H1 (cell line): ENCODE data around the gene COQ10B. TPM values are rescaled to one million over a fixed set of nuclear protein-coding genes. Genes with fewer than 3 reads are reported as not detected.

Experiments
- CTCF ChIA-PET: fragments of 300-600 bp; sonication (Branson Sonifier 250); formaldehyde crosslinking; loops from one replicate; lab custom pipeline; 2021; ENCODE audit not compliant: partially characterized antibody; lab: Charles Lee
- POLR2A ChIA-PET: fragments of 300-600 bp; sonication (Branson Sonifier 250); formaldehyde crosslinking; loops from one replicate; lab custom pipeline; 2021; ENCODE audit warnings: inconsistent platforms; ENCODE audit not compliant: partially characterized antibody; lab: Charles Lee
- DNase-seq, 2 experiments: peaks; one replicate each; pipeline versions ENCODE4 v3.0.0 to v3.0.0-alpha.2; 2010 to 2022; ENCODE audit warnings: low spot score in 2 of 2, low read depth in 1 of 2, mixed read lengths in 1 of 2
- FAIRE-seq: peaks from 2 replicates; lab custom pipeline; 2011; peaks lifted over from hg19 to GRCh38; lab: Jason Lieb, UNC
- H2AFZ ChIP-seq: 2 replicates; pipeline ENCODE4 v1.8.1; 2012; ENCODE audit warnings: low read length, inconsistent platforms
- H2AK5ac ChIP-seq: 2 replicates; pipeline ENCODE4 v1.6.1; 2013; ENCODE audit warnings: low read depth, low read length
- H2BK120ac ChIP-seq: replicated peaks from 2 replicates; pipeline ENCODE3; 2013; ENCODE audit warnings: low read depth, low read length, inconsistent platforms
- H2BK12ac ChIP-seq: 2 replicates; pipeline ENCODE4 v1.6.1; 2013; ENCODE audit warnings: low read depth, low read length
- H2BK15ac ChIP-seq: 2 replicates; pipeline ENCODE4 v1.6.1; 2013; ENCODE audit warnings: low read length
- H2BK20ac ChIP-seq: 2 replicates; pipeline ENCODE4 v1.6.1; 2013; ENCODE audit warnings: low read length
- H2BK5ac ChIP-seq: 2 replicates; pipeline ENCODE4 v1.6.1; 2013; ENCODE audit warnings: low read depth, low read length
- H3K14ac ChIP-seq: 2 replicates; pipeline ENCODE4 v1.6.1; 2013; ENCODE audit warnings: inconsistent platforms; ENCODE audit not compliant: insufficient read length
- H3K18ac ChIP-seq: 2 replicates; pipeline ENCODE4 v1.6.1; 2013; ENCODE audit warnings: low read length; ENCODE audit errors: extremely low read depth
- H3K23ac ChIP-seq: 2 replicates; pipeline ENCODE4 v1.6.1; 2013; ENCODE audit warnings: inconsistent platforms; ENCODE audit not compliant: insufficient read length
- H3K23me2 ChIP-seq: 2 replicates; pipeline ENCODE4 v1.6.1; 2013; ENCODE audit warnings: low read depth, low read length
- H3K27ac ChIP-seq: 2 replicates; pipeline ENCODE4 v1.6.1; 2011; ENCODE audit warnings: low read depth, low read length, inconsistent platforms
- H3K27me3 ChIP-seq, 4 experiments: replicated peaks in 1 of 4; 1 replicate in 1 of 4; 2 replicates in 3 of 4; pipeline versions ENCODE4 v1.6.1 to v1.8.1; 2011 to 2013; ENCODE audit warnings: low read length in 3 of 4, mild to moderate bottlenecking in 3 of 4, inconsistent platforms in 2 of 4, mixed read lengths in 2 of 4, moderate library complexity in 1 of 4; ENCODE audit not compliant: control insufficient read depth in 3 of 4, insufficient read depth in 3 of 4; ENCODE audit errors: extremely low read depth in 1 of 4
- H3K36me3 ChIP-seq, 4 experiments: 2 replicates each; pipeline versions ENCODE4 v1.6.1 to v1.8.1; 2011 to 2013; ENCODE audit warnings: mild to moderate bottlenecking in 4 of 4, low read length in 3 of 4, moderate library complexity in 2 of 4, control low read depth in 1 of 4, inconsistent platforms in 1 of 4; ENCODE audit not compliant: insufficient read depth in 4 of 4, control insufficient read depth in 2 of 4
- H3K4ac ChIP-seq: replicated peaks from 2 replicates; pipeline ENCODE3; 2013; ENCODE audit warnings: low read length, low read depth, mixed read lengths, inconsistent platforms; ENCODE audit not compliant: insufficient read length
- H3K4me1 ChIP-seq, 4 experiments: replicated peaks in 1 of 4; 1 replicate in 1 of 4; 2 replicates in 3 of 4; pipeline versions ENCODE4 v1.6.1 to v1.8.1; 2011 to 2013; ENCODE audit warnings: low read length in 3 of 4, inconsistent platforms in 2 of 4, mixed read lengths in 1 of 4; ENCODE audit not compliant: insufficient read depth in 4 of 4, control insufficient read depth in 3 of 4
- H3K4me2 ChIP-seq, 2 experiments: 2 replicates each; pipeline versions ENCODE4 v1.6.1 to v1.8.1; 2011 to 2013; ENCODE audit warnings: low read depth in 2 of 2, low read length in 2 of 2, control low read depth in 1 of 2, inconsistent platforms in 1 of 2, mild to moderate bottlenecking in 1 of 2; ENCODE audit not compliant: insufficient read depth in 1 of 2
- H3K4me3 ChIP-seq, 4 experiments: fragments of 200-600, 300-600 bp in 1 of 4; sonication (generic), shearing (Covaris generic), sonication (Bioruptor Twin) in 1 of 4; 2 replicates each; pipeline versions ENCODE4 v1.5.1 to v1.8.1; 2011 to 2016; ENCODE audit warnings: low read length in 4 of 4, low read depth in 3 of 4, control low read depth in 2 of 4, inconsistent platforms in 2 of 4, mild to moderate bottlenecking in 2 of 4, mixed read lengths in 1 of 4, moderate library complexity in 1 of 4; ENCODE audit not compliant: insufficient read depth in 2 of 4; ENCODE audit errors: extremely low read depth in 1 of 4
- H3K56ac ChIP-seq: replicated peaks from 2 replicates; pipeline ENCODE3; 2013; ENCODE audit warnings: low read depth, mild to moderate bottlenecking, mixed read lengths, low read length, inconsistent platforms; ENCODE audit not compliant: insufficient read length
- H3K79me1 ChIP-seq: 2 replicates; pipeline ENCODE4 v1.6.1; 2013; ENCODE audit warnings: low read depth, low read length, control low read depth
- H3K79me2 ChIP-seq, 2 experiments: 2 replicates each; pipeline versions ENCODE4 v1.6.1 to v1.8.1; 2012 to 2013; ENCODE audit warnings: low read length in 2 of 2, mild to moderate bottlenecking in 2 of 2, inconsistent platforms in 1 of 2; ENCODE audit not compliant: insufficient read depth in 2 of 2, control insufficient read depth in 1 of 2
- H3K9ac ChIP-seq, 4 experiments: replicated peaks in 1 of 4; 1 replicate in 1 of 4; 2 replicates in 3 of 4; pipeline versions ENCODE4 v1.6.1 to v1.8.1; 2011 to 2013; ENCODE audit warnings: low read depth in 3 of 4, low read length in 3 of 4, control low read depth in 2 of 4, mild to moderate bottlenecking in 2 of 4, moderate library complexity in 2 of 4, inconsistent platforms in 1 of 4; ENCODE audit errors: extremely low read depth in 1 of 4
- H3K9me3 ChIP-seq, 2 experiments: 2 replicates each; pipeline versions ENCODE4 v1.6.1 to v1.8.1; 2012 to 2013; ENCODE audit warnings: mild to moderate bottlenecking in 2 of 2, moderate library complexity in 2 of 2, control low read depth in 1 of 2, inconsistent platforms in 1 of 2, low read depth in 1 of 2, low read length in 1 of 2, mixed read lengths in 1 of 2; ENCODE audit not compliant: insufficient read depth in 2 of 2
- H4K20me1 ChIP-seq, 2 experiments: replicated peaks in 1 of 2; 2 replicates each; pipeline versions ENCODE3 to v1.8.1; 2011 to 2013; ENCODE audit warnings: inconsistent platforms in 2 of 2, low read length in 2 of 2, mild to moderate bottlenecking in 1 of 2; ENCODE audit not compliant: insufficient read depth in 2 of 2, control insufficient read depth in 1 of 2
- H4K5ac ChIP-seq: 2 replicates; pipeline ENCODE4 v1.6.1; 2013; ENCODE audit warnings: low read length, low read depth, mixed read lengths, inconsistent platforms; ENCODE audit not compliant: insufficient read length
- H4K8ac ChIP-seq: 2 replicates; pipeline ENCODE4 v1.8.0; 2013; ENCODE audit warnings: mild to moderate bottlenecking, moderate library complexity, low read length, inconsistent platforms; ENCODE audit not compliant: insufficient read depth; ENCODE audit errors: extremely low read depth
- H4K91ac ChIP-seq: replicated peaks from 2 replicates; pipeline ENCODE3; 2013; ENCODE audit warnings: low read length, mixed read lengths, inconsistent platforms; ENCODE audit not compliant: insufficient read length
- CBX8 ChIP-seq: fragments of 300-800, 300-1000 bp; sonication (generic); IDR thresholded peaks from 2 replicates; pipeline ENCODE4 v1.7.1; 2016; ENCODE audit warnings: low read depth, low read length, borderline replicate concordance
- NRF1 ChIP-seq: IDR thresholded peaks from 2 replicates; pipeline ENCODE4 v1.6.1; 2011; ENCODE audit warnings: mild to moderate bottlenecking, low read depth, low read length, improper control_type of control experiment
- TBP ChIP-seq: IDR thresholded peaks from 2 replicates; pipeline ENCODE4 v1.6.1; 2011; ENCODE audit warnings: low read depth, low read length, improper control_type of control experiment
- WGBS, 2 experiments: shearing (Covaris generic) in 1 of 2; methylation state at CpG; one replicate each; pipeline versions ENCODE4 v1.1.6 to v1.1.7; 2013 to 2015; ENCODE audit warnings: low lambda C conversion rate in 2 of 2, mixed read lengths in 2 of 2, inconsistent platforms in 1 of 2, low coverage in 1 of 2, missing lambda C conversion rate in 1 of 2; ENCODE audit not compliant: insufficient replicate concordance in 2 of 2, insufficient coverage in 1 of 2, insufficient read length in 1 of 2; ENCODE audit errors: extremely low coverage in 1 of 2, missing lambda C conversion rate in 1 of 2; 5-methylcytosine and 5-hydroxymethylcytosine counted together
- polyA plus RNA-seq, 7 experiments: library from polyadenylated mRNA; depleted of rRNA in 3 of 7; stranded (reverse) in 5 of 7; unstranded in 2 of 7; fragments of >200 nt in 5 of 7; fragments of 200-250 nt in 2 of 7; gene quantifications; 1 replicate in 5 of 7; 2 replicates in 1 of 7; 4 replicates in 1 of 7; pipeline versions ENCODE4 v1.2.1 to v1.2.3, GENCODE V29; 2011 to 2013; ENCODE audit warnings: missing spikeins in 2 of 7, mixed read lengths in 2 of 7
- total RNA-seq: library from RNA; stranded (reverse); fragmentation: NEBNext Ultra II Directional; extraction: Animal tissue kit (Norgen Biotek cat#: 25700); gene quantifications from 2 replicates; pipeline ENCODE4 v1.2.1, GENCODE V29; 2021
- TF ChIP-seq, protein P1 (sequence below), 3 experiments: IDR thresholded peaks; 1 replicate in 2 of 3; 2 replicates in 1 of 3; pipeline versions ENCODE4 v1.5.1 to v1.6.1; 2011; ENCODE audit warnings: low read length in 3 of 3, mild to moderate bottlenecking in 3 of 3, inconsistent platforms in 2 of 3, low read depth in 1 of 3, moderate library complexity in 1 of 3; ENCODE audit not compliant: insufficient read depth in 1 of 3; ENCODE audit errors: control extremely low read depth in 1 of 3

Gene COQ10B
- total and polyA plus RNA-seq, 2 of the 8 experiments (the other 6 are each of a cell fraction or from before 2014, with no cell fraction given) = 1.9 to 17.3 TPM

GRCh38 chr2:197480165-197481036 is 27.0 kb downstream of the COQ10B start:
- H3K14ac ChIP-seq = no peak overlapping the region
- no peaks in the 10 kb centered on the region for H3K27me3 ChIP-seq
- no peak for DNase-seq
- H2AFZ ChIP-seq = no peak overlapping the region
- no peak overlapping the region for H2BK15ac ChIP-seq
- WGBS, 2 experiments = 88% methylated on average over 9 of the region's 9 CpGs; no CpG with 5 or more reads in 1 of the 2 experiments
- no peaks in the 10 kb centered on the region for H3K79me2 ChIP-seq
- POLR2A ChIA-PET = interaction anchor here (0.6 to 6.3 kb wide), 6 partner anchors 9 to 45 kb away, joined by 3 to 37 read pairs (median 6); partner anchors contain the start of genes HSPD1, HSPE1 and SF3B1
- no peak overlapping the region for H2BK12ac ChIP-seq
- H2BK120ac ChIP-seq = no peak overlapping the region
- no peak overlapping the region for H3K4ac ChIP-seq
- no peaks in the 10 kb centered on the region for H4K20me1 ChIP-seq
- no peaks in the 10 kb centered on the region for H3K9me3 ChIP-seq
- H3K36me3 ChIP-seq = peaks cover 0 to 6% (median 3%) of the 10 kb centered on the region in 4 experiments; a peak in 3 of 8 replicates
- H3K23me2 ChIP-seq = no peaks in the 10 kb centered on the region
- H4K8ac ChIP-seq = no peak overlapping the region
- H3K23ac ChIP-seq = no peak overlapping the region
- no peak overlapping the region for H2BK5ac ChIP-seq
- no peak overlapping the region for H3K4me2 ChIP-seq
- CTCF ChIA-PET = interaction anchor here (0.9 to 1.1 kb wide), 2 partner anchors 11 to 14 kb away, joined by 3 to 4 read pairs; no protein-coding TSS in a partner anchor
- H3K56ac ChIP-seq = no peak overlapping the region
- H3K79me1 ChIP-seq = no peaks in the 10 kb centered on the region
- no peak overlapping the region for H3K18ac ChIP-seq
- no peaks in the 10 kb centered on the region for H3K4me1 ChIP-seq
- no peak overlapping the region for H3K9ac ChIP-seq
- no peak overlapping the region for H3K27ac ChIP-seq
- H2AK5ac ChIP-seq = no peak overlapping the region
- no peak overlapping the region for H4K91ac ChIP-seq
- no peak for FAIRE-seq
- no peak overlapping the region for H4K5ac ChIP-seq
- no peak overlapping the region for H3K4me3 ChIP-seq
- no peak overlapping the region for H2BK20ac ChIP-seq
- TF ChIP-seq TBP (no peak), CBX8 (no peak), NRF1 (no peak)
- TF ChIP-seq, protein P1, sequence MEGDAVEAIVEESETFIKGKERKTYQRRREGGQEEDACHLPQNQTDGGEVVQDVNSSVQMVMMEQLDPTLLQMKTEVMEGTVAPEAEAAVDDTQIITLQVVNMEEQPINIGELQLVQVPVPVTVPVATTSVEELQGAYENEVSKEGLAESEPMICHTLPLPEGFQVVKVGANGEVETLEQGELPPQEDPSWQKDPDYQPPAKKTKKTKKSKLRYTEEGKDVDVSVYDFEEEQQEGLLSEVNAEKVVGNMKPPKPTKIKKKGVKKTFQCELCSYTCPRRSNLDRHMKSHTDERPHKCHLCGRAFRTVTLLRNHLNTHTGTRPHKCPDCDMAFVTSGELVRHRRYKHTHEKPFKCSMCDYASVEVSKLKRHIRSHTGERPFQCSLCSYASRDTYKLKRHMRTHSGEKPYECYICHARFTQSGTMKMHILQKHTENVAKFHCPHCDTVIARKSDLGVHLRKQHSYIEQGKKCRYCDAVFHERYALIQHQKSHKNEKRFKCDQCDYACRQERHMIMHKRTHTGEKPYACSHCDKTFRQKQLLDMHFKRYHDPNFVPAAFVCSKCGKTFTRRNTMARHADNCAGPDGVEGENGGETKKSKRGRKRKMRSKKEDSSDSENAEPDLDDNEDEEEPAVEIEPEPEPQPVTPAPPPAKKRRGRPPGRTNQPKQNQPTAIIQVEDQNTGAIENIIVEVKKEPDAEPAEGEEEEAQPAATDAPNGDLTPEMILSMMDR (IDR thresholded peaks at IDR 0.05; ENCODE audit: control extremely low read depth in 1 of 3, insufficient read depth in 1 of 3, low read depth in 1 of 3, low read length in 3 of 3) = no peak
